H1 (cell line): ENCODE results near the gene BAIAP2L2. TPM values are rescaled to one million over a fixed set of nuclear protein-coding genes. Genes with fewer than 3 reads are reported as not detected.

Experiments
- CTCF ChIA-PET: fragments of 300-600 bp; sonication (Branson Sonifier 250); formaldehyde crosslinking; loops from one replicate; lab custom pipeline; 2021; ENCODE audit not compliant: partially characterized antibody; lab: Charles Lee
- POLR2A ChIA-PET: fragments of 300-600 bp; sonication (Branson Sonifier 250); formaldehyde crosslinking; loops from one replicate; lab custom pipeline; 2021; ENCODE audit warnings: inconsistent platforms; ENCODE audit not compliant: partially characterized antibody; lab: Charles Lee
- DNase-seq, 2 experiments: peaks; one replicate each; pipeline versions ENCODE4 v3.0.0 to v3.0.0-alpha.2; 2010 to 2022; ENCODE audit warnings: low spot score in 2 of 2, low read depth in 1 of 2, mixed read lengths in 1 of 2
- FAIRE-seq: peaks from 2 replicates; lab custom pipeline; 2011; peaks lifted over from hg19 to GRCh38; lab: Jason Lieb, UNC
- H2AFZ ChIP-seq: 2 replicates; pipeline ENCODE4 v1.8.1; 2012; ENCODE audit warnings: low read length, inconsistent platforms
- H2AK5ac ChIP-seq: 2 replicates; pipeline ENCODE4 v1.6.1; 2013; ENCODE audit warnings: low read depth, low read length
- H2BK120ac ChIP-seq: replicated peaks from 2 replicates; pipeline ENCODE3; 2013; ENCODE audit warnings: low read depth, low read length, inconsistent platforms
- H2BK12ac ChIP-seq: 2 replicates; pipeline ENCODE4 v1.6.1; 2013; ENCODE audit warnings: low read depth, low read length
- H2BK15ac ChIP-seq: 2 replicates; pipeline ENCODE4 v1.6.1; 2013; ENCODE audit warnings: low read length
- H2BK20ac ChIP-seq: 2 replicates; pipeline ENCODE4 v1.6.1; 2013; ENCODE audit warnings: low read length
- H2BK5ac ChIP-seq: 2 replicates; pipeline ENCODE4 v1.6.1; 2013; ENCODE audit warnings: low read depth, low read length
- H3K14ac ChIP-seq: 2 replicates; pipeline ENCODE4 v1.6.1; 2013; ENCODE audit warnings: inconsistent platforms; ENCODE audit not compliant: insufficient read length
- H3K18ac ChIP-seq: 2 replicates; pipeline ENCODE4 v1.6.1; 2013; ENCODE audit warnings: low read length; ENCODE audit errors: extremely low read depth
- H3K23ac ChIP-seq: 2 replicates; pipeline ENCODE4 v1.6.1; 2013; ENCODE audit warnings: inconsistent platforms; ENCODE audit not compliant: insufficient read length
- H3K23me2 ChIP-seq: 2 replicates; pipeline ENCODE4 v1.6.1; 2013; ENCODE audit warnings: low read depth, low read length
- H3K27ac ChIP-seq: 2 replicates; pipeline ENCODE4 v1.6.1; 2011; ENCODE audit warnings: low read depth, low read length, inconsistent platforms
- H3K27me3 ChIP-seq, 4 experiments: replicated peaks in 1 of 4; 1 replicate in 1 of 4; 2 replicates in 3 of 4; pipeline versions ENCODE4 v1.6.1 to v1.8.1; 2011 to 2013; ENCODE audit warnings: low read length in 3 of 4, mild to moderate bottlenecking in 3 of 4, inconsistent platforms in 2 of 4, mixed read lengths in 2 of 4, moderate library complexity in 1 of 4; ENCODE audit not compliant: control insufficient read depth in 3 of 4, insufficient read depth in 3 of 4; ENCODE audit errors: extremely low read depth in 1 of 4
- H3K36me3 ChIP-seq, 4 experiments: 2 replicates each; pipeline versions ENCODE4 v1.6.1 to v1.8.1; 2011 to 2013; ENCODE audit warnings: mild to moderate bottlenecking in 4 of 4, low read length in 3 of 4, moderate library complexity in 2 of 4, control low read depth in 1 of 4, inconsistent platforms in 1 of 4; ENCODE audit not compliant: insufficient read depth in 4 of 4, control insufficient read depth in 2 of 4
- H3K4ac ChIP-seq: replicated peaks from 2 replicates; pipeline ENCODE3; 2013; ENCODE audit warnings: low read length, low read depth, mixed read lengths, inconsistent platforms; ENCODE audit not compliant: insufficient read length
- H3K4me1 ChIP-seq, 4 experiments: replicated peaks in 1 of 4; 1 replicate in 1 of 4; 2 replicates in 3 of 4; pipeline versions ENCODE4 v1.6.1 to v1.8.1; 2011 to 2013; ENCODE audit warnings: low read length in 3 of 4, inconsistent platforms in 2 of 4, mixed read lengths in 1 of 4; ENCODE audit not compliant: insufficient read depth in 4 of 4, control insufficient read depth in 3 of 4
- H3K4me2 ChIP-seq, 2 experiments: 2 replicates each; pipeline versions ENCODE4 v1.6.1 to v1.8.1; 2011 to 2013; ENCODE audit warnings: low read depth in 2 of 2, low read length in 2 of 2, control low read depth in 1 of 2, inconsistent platforms in 1 of 2, mild to moderate bottlenecking in 1 of 2; ENCODE audit not compliant: insufficient read depth in 1 of 2
- H3K4me3 ChIP-seq, 4 experiments: fragments of 200-600, 300-600 bp in 1 of 4; sonication (generic), shearing (Covaris generic), sonication (Bioruptor Twin) in 1 of 4; 2 replicates each; pipeline versions ENCODE4 v1.5.1 to v1.8.1; 2011 to 2016; ENCODE audit warnings: low read length in 4 of 4, low read depth in 3 of 4, control low read depth in 2 of 4, inconsistent platforms in 2 of 4, mild to moderate bottlenecking in 2 of 4, mixed read lengths in 1 of 4, moderate library complexity in 1 of 4; ENCODE audit not compliant: insufficient read depth in 2 of 4; ENCODE audit errors: extremely low read depth in 1 of 4
- H3K56ac ChIP-seq: replicated peaks from 2 replicates; pipeline ENCODE3; 2013; ENCODE audit warnings: low read depth, mild to moderate bottlenecking, mixed read lengths, low read length, inconsistent platforms; ENCODE audit not compliant: insufficient read length
- H3K79me1 ChIP-seq: 2 replicates; pipeline ENCODE4 v1.6.1; 2013; ENCODE audit warnings: low read depth, low read length, control low read depth
- H3K79me2 ChIP-seq, 2 experiments: 2 replicates each; pipeline versions ENCODE4 v1.6.1 to v1.8.1; 2012 to 2013; ENCODE audit warnings: low read length in 2 of 2, mild to moderate bottlenecking in 2 of 2, inconsistent platforms in 1 of 2; ENCODE audit not compliant: insufficient read depth in 2 of 2, control insufficient read depth in 1 of 2
- H3K9ac ChIP-seq, 4 experiments: replicated peaks in 1 of 4; 1 replicate in 1 of 4; 2 replicates in 3 of 4; pipeline versions ENCODE4 v1.6.1 to v1.8.1; 2011 to 2013; ENCODE audit warnings: low read depth in 3 of 4, low read length in 3 of 4, control low read depth in 2 of 4, mild to moderate bottlenecking in 2 of 4, moderate library complexity in 2 of 4, inconsistent platforms in 1 of 4; ENCODE audit errors: extremely low read depth in 1 of 4
- H3K9me3 ChIP-seq, 2 experiments: 2 replicates each; pipeline versions ENCODE4 v1.6.1 to v1.8.1; 2012 to 2013; ENCODE audit warnings: mild to moderate bottlenecking in 2 of 2, moderate library complexity in 2 of 2, control low read depth in 1 of 2, inconsistent platforms in 1 of 2, low read depth in 1 of 2, low read length in 1 of 2, mixed read lengths in 1 of 2; ENCODE audit not compliant: insufficient read depth in 2 of 2
- H4K20me1 ChIP-seq, 2 experiments: replicated peaks in 1 of 2; 2 replicates each; pipeline versions ENCODE3 to v1.8.1; 2011 to 2013; ENCODE audit warnings: inconsistent platforms in 2 of 2, low read length in 2 of 2, mild to moderate bottlenecking in 1 of 2; ENCODE audit not compliant: insufficient read depth in 2 of 2, control insufficient read depth in 1 of 2
- H4K5ac ChIP-seq: 2 replicates; pipeline ENCODE4 v1.6.1; 2013; ENCODE audit warnings: low read length, low read depth, mixed read lengths, inconsistent platforms; ENCODE audit not compliant: insufficient read length
- H4K8ac ChIP-seq: 2 replicates; pipeline ENCODE4 v1.8.0; 2013; ENCODE audit warnings: mild to moderate bottlenecking, moderate library complexity, low read length, inconsistent platforms; ENCODE audit not compliant: insufficient read depth; ENCODE audit errors: extremely low read depth
- H4K91ac ChIP-seq: replicated peaks from 2 replicates; pipeline ENCODE3; 2013; ENCODE audit warnings: low read length, mixed read lengths, inconsistent platforms; ENCODE audit not compliant: insufficient read length
- CTCF ChIP-seq, 3 experiments: IDR thresholded peaks; 1 replicate in 2 of 3; 2 replicates in 1 of 3; pipeline versions ENCODE4 v1.5.1 to v1.6.1; 2011; ENCODE audit warnings: low read length in 3 of 3, mild to moderate bottlenecking in 3 of 3, inconsistent platforms in 2 of 3, low read depth in 1 of 3, moderate library complexity in 1 of 3; ENCODE audit not compliant: insufficient read depth in 1 of 3; ENCODE audit errors: control extremely low read depth in 1 of 3
- E2F6 ChIP-seq: IDR thresholded peaks from 2 replicates; pipeline ENCODE4 v1.6.1; 2012; ENCODE audit warnings: inconsistent platforms
- RFX5 ChIP-seq: IDR thresholded peaks from 2 replicates; pipeline ENCODE4 v1.6.1; 2011; ENCODE audit warnings: low read depth, low read length, improper control_type of control experiment, borderline replicate concordance
- RNF2 ChIP-seq: fragments of 200-900, 300-1000 bp; sonication (generic); IDR thresholded peaks from 2 replicates; pipeline ENCODE4 v1.7.1; 2016; ENCODE audit warnings: borderline replicate concordance, low read depth, mild to moderate bottlenecking, antibody characterized with exemption, low read length; ENCODE audit not compliant: poor library complexity, severe bottlenecking; ENCODE audit errors: missing control alignments
- SAP30 ChIP-seq: fragments of 300-600 bp; sonication (generic); IDR thresholded peaks from 2 replicates; pipeline ENCODE4 v1.7.1; 2012; ENCODE audit warnings: low read length, moderate library complexity, mild to moderate bottlenecking, inconsistent platforms; ENCODE audit not compliant: insufficient read depth, insufficient replicate concordance
- SP4 ChIP-seq: IDR thresholded peaks from 2 replicates; pipeline ENCODE4 v1.6.1; 2012; ENCODE audit warnings: low read length, inconsistent platforms
- SUZ12 ChIP-seq: fragments of 200-600 bp; sonication (generic); IDR thresholded peaks from 2 replicates; pipeline ENCODE4 v1.6.1; 2012; ENCODE audit warnings: mild to moderate bottlenecking, inconsistent platforms, low read length, moderate library complexity, mixed read lengths
- TBP ChIP-seq: IDR thresholded peaks from 2 replicates; pipeline ENCODE4 v1.6.1; 2011; ENCODE audit warnings: low read depth, low read length, improper control_type of control experiment
- WGBS, 2 experiments: shearing (Covaris generic) in 1 of 2; methylation state at CpG; one replicate each; pipeline versions ENCODE4 v1.1.6 to v1.1.7; 2013 to 2015; ENCODE audit warnings: low lambda C conversion rate in 2 of 2, mixed read lengths in 2 of 2, inconsistent platforms in 1 of 2, low coverage in 1 of 2, missing lambda C conversion rate in 1 of 2; ENCODE audit not compliant: insufficient replicate concordance in 2 of 2, insufficient coverage in 1 of 2, insufficient read length in 1 of 2; ENCODE audit errors: extremely low coverage in 1 of 2, missing lambda C conversion rate in 1 of 2; 5-methylcytosine and 5-hydroxymethylcytosine counted together
- polyA plus RNA-seq, 7 experiments: library from polyadenylated mRNA; depleted of rRNA in 3 of 7; stranded (reverse) in 5 of 7; unstranded in 2 of 7; fragments of >200 nt in 5 of 7; fragments of 200-250 nt in 2 of 7; gene quantifications; 1 replicate in 5 of 7; 2 replicates in 1 of 7; 4 replicates in 1 of 7; pipeline versions ENCODE4 v1.2.1 to v1.2.3, GENCODE V29; 2011 to 2013; ENCODE audit warnings: missing spikeins in 2 of 7, mixed read lengths in 2 of 7
- total RNA-seq: library from RNA; stranded (reverse); fragmentation: NEBNext Ultra II Directional; extraction: Animal tissue kit (Norgen Biotek cat#: 25700); gene quantifications from 2 replicates; pipeline ENCODE4 v1.2.1, GENCODE V29; 2021

Gene BAIAP2L2
- total and polyA plus RNA-seq, 2 of the 8 experiments (the other 6 are each of a cell fraction or from before 2014, with no cell fraction given) = 5.4 to 10.0 TPM

- 0 out of 2 replicates have a peak overlapping the region, but pooled peaks have one; percentile 4 for H2BK5ac ChIP-seq
- H4K8ac ChIP-seq = peak overlapping the region; percentile 35; the same call in 1 of the 2 replicates
- H3K27me3 ChIP-seq = no peaks in the 10 kb centered on the region
- no peak for FAIRE-seq
- no peak overlapping the region for H3K9ac ChIP-seq
- no peak overlapping the region for H2BK120ac ChIP-seq
- peaks cover 0 to 4% of the 10 kb centered on the region in 2 experiments for H4K20me1 ChIP-seq
- WGBS, 2 experiments = 89% methylated on average over 14 of the region's 14 CpGs; no CpG with 5 or more reads in 1 of the 2 experiments
- H3K79me1 ChIP-seq = no peaks in the 10 kb centered on the region; the same call in 1 of the 2 replicates
- no peak overlapping the region for H3K14ac ChIP-seq
- H3K79me2 ChIP-seq = no peaks in the 10 kb centered on the region
- H3K4ac ChIP-seq = no peak overlapping the region
- no peak for DNase-seq
- H2BK20ac ChIP-seq = no peak overlapping the region
- H3K27ac ChIP-seq = no peak overlapping the region
- H4K5ac ChIP-seq = no peak overlapping the region
- no peak overlapping the region for H2BK15ac ChIP-seq
- no peak overlapping the region for H3K23ac ChIP-seq
- CTCF ChIA-PET = interaction anchor here (0.7 to 8.4 kb wide), 13 partner anchors 9 to 83 kb away, joined by 3 to 93 read pairs (median 4); partner anchors contain the start of gene BAIAP2L2
- no peak overlapping the region; the same call in 1 of the 2 replicates for H2AK5ac ChIP-seq
- peak overlapping the region; percentile 52 for H4K91ac ChIP-seq
- no peak overlapping the region for H3K56ac ChIP-seq
- no peak overlapping the region for H3K4me2 ChIP-seq
- H2AFZ ChIP-seq = no peak overlapping the region
- POLR2A ChIA-PET = no interaction called here
- no peaks in the 10 kb centered on the region for H3K9me3 ChIP-seq
- H3K36me3 ChIP-seq = no peaks in the 10 kb centered on the region
- H3K4me3 ChIP-seq = no peak overlapping the region
- no peak overlapping the region for H2BK12ac ChIP-seq
- H3K23me2 ChIP-seq = no peaks in the 10 kb centered on the region
- H3K18ac ChIP-seq = no peak overlapping the region
- H3K4me1 ChIP-seq = peaks cover 0 to 3% (median 0%) of the 10 kb centered on the region in 4 experiments; a peak in 4 of 7 replicates
- TF ChIP-seq TBP (no peak), CTCF (IDR thresholded peaks at IDR 0.05; ENCODE audit: control extremely low read depth in 1 of 3, insufficient read depth in 1 of 3, low read depth in 1 of 3, low read length in 3 of 3) (no peak), SUZ12 (no peak), SP4 (no peak), SAP30 (no peak), E2F6 (no peak), RNF2 (no peak), RFX5 (no peak)
Observed at GRCh38 chr22:38125038-38125610, 14.6 kb upstream of the BAIAP2L2 start.
